Prostate gland (tissue), 2 donors: Measurements from ENCODE around the gene DNAJC11. TPM values are rescaled to one million over a fixed set of nuclear protein-coding genes. Genes with fewer than 3 reads are reported as not detected.

Experiments used
- DNase-seq: peaks from one replicate; pipeline ENCODE4 v3.0.0-alpha.2; 2019; ENCODE audit warnings: low spot score
- H3K27ac ChIP-seq, 2 donors: fragments of 200-600 bp; sonication (generic); 2 replicates each; pipeline ENCODE4 v1.5.1; 2017 to 2019
- H3K27me3 ChIP-seq: fragments of 200-600 bp; sonication (generic); replicated peaks from 2 replicates; pipeline ENCODE4 v1.5.1; 2019; ENCODE audit not compliant: insufficient read depth
- H3K36me3 ChIP-seq, 2 donors: fragments of 200-600 bp; sonication (generic); 1 replicate in 1 of 2; 2 replicates in 1 of 2; pipeline versions ENCODE4 v1.5.1 to v1.8.1; 2017 to 2019
- H3K4me1 ChIP-seq: fragments of 200-600 bp; sonication (generic); replicated peaks from 2 replicates; pipeline ENCODE4 v1.5.1; 2019
- H3K4me3 ChIP-seq, 2 donors: fragments of 200-600 bp; sonication (generic); 2 replicates each; pipeline ENCODE4 v1.5.1; 2017 to 2019
- H3K9me3 ChIP-seq: fragments of 200-600 bp; sonication (generic); 2 replicates; pipeline ENCODE4 v1.5.1; 2017
- POLR2A ChIP-seq: fragments of 450-650 bp; IDR thresholded peaks from one replicate; pipeline ENCODE4 v1.6.1; 2016; ENCODE audit warnings: antibody characterized with exemption, mild to moderate bottlenecking
- POLR2AphosphoS5 ChIP-seq: sonication (generic); formaldehyde crosslinking; IDR thresholded peaks from one replicate; pipeline ENCODE4 v1.6.1; 2017; ENCODE audit warnings: antibody characterized with exemption
- WGBS: methylation state at CpG from one replicate; pipeline ENCODE4 v1.1.5; 2018; 5-methylcytosine and 5-hydroxymethylcytosine counted together
- intact Hi-C: fragments of 100-400 bp; cut with DNase I; formaldehyde crosslinking; loops from one replicate; pipeline ENCODE4 v1.14.2; 2022
- total RNA-seq, 2 donors: library from RNA; depleted of rRNA; stranded (reverse); fragments of >200 nt; gene quantifications; one replicate each; pipeline ENCODE4 v1.1.0, GENCODE V29; 2016
- TF ChIP-seq, protein P1 (sequence below), 4 experiments: fragments of 200-600 bp in 2 of 4; fragments of 450-650 bp in 2 of 4; sonication (generic) in 2 of 4; IDR thresholded peaks; 1 replicate in 3 of 4; 2 replicates in 1 of 4; pipeline ENCODE4 v1.5.1; 2016 to 2019; ENCODE audit warnings: antibody characterized with exemption in 4 of 4, mild to moderate bottlenecking in 2 of 4, moderate library complexity in 2 of 4

DNAJC11 gene
- total RNA-seq, 2 donors from 2014 or later: 32.9 to 52.8 TPM

DNA sequence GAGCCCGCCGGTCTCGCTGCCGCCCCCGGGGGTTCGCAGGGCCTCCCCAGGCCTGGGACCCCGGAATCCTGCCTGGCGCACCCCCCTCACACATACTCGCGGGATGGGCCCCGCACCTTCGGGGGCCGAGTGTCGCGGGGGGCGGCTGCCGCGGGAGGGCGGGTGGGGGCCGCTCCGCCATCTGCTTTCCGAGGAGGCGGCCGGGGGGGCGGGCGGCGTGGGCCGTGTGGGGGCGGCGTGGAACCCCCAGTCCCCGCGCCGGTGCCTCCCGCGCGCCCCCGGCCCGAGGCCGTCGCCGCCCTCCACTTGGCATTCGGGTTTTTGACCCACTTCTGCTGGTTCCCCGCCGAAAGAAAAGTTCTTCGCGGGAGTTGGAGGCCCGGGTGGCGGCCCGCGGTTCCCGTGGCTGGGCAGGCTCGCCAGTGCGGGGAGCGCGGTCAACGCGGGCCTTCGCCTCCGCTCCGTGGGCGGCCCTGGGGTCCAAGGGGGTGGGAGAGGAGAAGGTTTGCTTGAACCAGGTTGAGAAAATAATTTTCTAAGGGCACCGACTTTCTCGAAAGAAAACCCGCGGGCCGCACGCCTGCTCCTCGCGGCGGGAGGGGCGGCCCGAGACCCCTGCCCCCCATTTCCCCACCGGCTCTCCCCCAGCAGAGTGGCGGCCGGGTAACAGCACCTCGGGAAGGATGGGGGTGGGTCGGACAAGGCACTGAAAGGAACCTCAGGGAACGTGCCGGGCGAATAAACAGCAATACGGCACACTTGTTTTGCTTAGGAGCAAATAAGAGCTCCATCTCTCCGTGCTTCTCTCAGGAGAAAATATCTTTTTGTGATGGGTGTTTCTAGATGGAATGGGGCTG, 86.5 kb downstream of the DNAJC11 start:
- peaks cover 4% of the 10 kb centered on the region for H3K4me1 ChIP-seq
- TF ChIP-seq POLR2AphosphoS5: no peak
- TF ChIP-seq, protein P1, sequence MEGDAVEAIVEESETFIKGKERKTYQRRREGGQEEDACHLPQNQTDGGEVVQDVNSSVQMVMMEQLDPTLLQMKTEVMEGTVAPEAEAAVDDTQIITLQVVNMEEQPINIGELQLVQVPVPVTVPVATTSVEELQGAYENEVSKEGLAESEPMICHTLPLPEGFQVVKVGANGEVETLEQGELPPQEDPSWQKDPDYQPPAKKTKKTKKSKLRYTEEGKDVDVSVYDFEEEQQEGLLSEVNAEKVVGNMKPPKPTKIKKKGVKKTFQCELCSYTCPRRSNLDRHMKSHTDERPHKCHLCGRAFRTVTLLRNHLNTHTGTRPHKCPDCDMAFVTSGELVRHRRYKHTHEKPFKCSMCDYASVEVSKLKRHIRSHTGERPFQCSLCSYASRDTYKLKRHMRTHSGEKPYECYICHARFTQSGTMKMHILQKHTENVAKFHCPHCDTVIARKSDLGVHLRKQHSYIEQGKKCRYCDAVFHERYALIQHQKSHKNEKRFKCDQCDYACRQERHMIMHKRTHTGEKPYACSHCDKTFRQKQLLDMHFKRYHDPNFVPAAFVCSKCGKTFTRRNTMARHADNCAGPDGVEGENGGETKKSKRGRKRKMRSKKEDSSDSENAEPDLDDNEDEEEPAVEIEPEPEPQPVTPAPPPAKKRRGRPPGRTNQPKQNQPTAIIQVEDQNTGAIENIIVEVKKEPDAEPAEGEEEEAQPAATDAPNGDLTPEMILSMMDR (IDR thresholded peaks at IDR 0.05): no peak
- under 1% methylated on average over 68 of the region's 82 CpGs for WGBS

DNA sequence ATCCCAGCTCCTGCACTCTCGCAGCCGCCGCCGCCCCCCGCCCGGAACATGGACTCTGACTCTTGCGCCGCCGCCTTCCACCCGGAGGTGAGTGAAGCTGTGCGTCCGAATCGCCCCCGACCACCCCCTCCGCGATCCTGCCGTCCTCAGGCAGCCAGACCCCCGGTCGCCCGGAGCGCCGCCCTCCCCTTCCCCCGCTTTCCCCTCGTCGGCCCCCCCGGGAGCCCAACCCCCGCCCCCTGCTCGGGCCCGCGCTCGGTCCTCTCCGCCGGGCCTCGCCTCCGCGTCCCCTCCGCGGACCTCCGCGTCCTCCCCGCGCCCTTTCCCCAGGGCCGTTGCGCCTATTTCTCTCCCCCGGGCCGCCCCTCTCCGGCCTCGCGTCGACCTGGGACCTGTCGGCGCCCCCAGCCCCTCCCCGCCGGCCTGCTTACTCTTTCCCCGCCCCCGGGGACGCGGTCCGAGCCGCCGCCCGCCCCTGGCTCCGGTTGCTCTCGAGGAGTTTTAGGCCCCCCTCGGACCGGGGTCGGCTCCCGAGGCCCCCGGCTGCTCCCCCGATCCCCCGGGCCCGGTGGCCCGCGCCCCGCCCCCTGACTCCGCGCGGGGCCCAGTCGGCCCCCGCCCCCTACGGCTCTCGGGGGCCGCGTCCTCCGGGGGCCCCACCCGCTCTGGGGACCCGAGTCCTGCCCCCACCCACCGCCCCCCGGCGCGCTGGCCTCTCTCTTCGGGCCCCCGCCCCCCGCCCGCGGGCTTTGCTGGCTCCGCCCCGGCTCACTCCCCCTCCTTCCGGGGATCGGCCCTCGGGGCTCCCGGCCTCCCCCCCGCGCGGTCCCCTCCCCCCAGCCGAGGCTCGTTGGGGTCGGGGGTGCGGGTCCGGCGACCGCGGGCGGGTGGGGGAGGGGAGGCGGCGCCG, 87.3 kb downstream of the DNAJC11 start:
- Histone ChIP-seq H3K4me1 (peaks cover 4% of the 10 kb centered on the region), H3K36me3 (no peaks in the 10 kb centered on the region), H3K27me3 (no peaks in the 10 kb centered on the region), H3K27ac (peak overlapping the region; percentile 97 to 99), H3K4me3 (peak overlapping the region; percentile 100), H3K9me3 (no peaks in the 10 kb centered on the region)
- intact Hi-C loops: no loop called here
- DNase-seq: peak; percentile 56
- 1% methylated on average over 81 of the region's 117 CpGs for WGBS
- TF ChIP-seq, protein P1 (IDR thresholded peaks at IDR 0.05): no peak
- TF ChIP-seq POLR2AphosphoS5: no peak
- no peak for TF ChIP-seq POLR2A

More for the DNA sequence above, 86.5 kb downstream of the DNAJC11 start:
- H3K27me3 ChIP-seq: no peaks in the 10 kb centered on the region
- H3K36me3 ChIP-seq: peaks cover 0 to 5% of the 10 kb centered on the region in 2 donors
- intact Hi-C loops: no loop called here
- no peaks in the 10 kb centered on the region for H3K9me3 ChIP-seq
- peak overlapping the region; percentile 97 to 99 for H3K27ac ChIP-seq
- no peak for DNase-seq
- peak overlapping the region; percentile 100 for H3K4me3 ChIP-seq

DNA sequence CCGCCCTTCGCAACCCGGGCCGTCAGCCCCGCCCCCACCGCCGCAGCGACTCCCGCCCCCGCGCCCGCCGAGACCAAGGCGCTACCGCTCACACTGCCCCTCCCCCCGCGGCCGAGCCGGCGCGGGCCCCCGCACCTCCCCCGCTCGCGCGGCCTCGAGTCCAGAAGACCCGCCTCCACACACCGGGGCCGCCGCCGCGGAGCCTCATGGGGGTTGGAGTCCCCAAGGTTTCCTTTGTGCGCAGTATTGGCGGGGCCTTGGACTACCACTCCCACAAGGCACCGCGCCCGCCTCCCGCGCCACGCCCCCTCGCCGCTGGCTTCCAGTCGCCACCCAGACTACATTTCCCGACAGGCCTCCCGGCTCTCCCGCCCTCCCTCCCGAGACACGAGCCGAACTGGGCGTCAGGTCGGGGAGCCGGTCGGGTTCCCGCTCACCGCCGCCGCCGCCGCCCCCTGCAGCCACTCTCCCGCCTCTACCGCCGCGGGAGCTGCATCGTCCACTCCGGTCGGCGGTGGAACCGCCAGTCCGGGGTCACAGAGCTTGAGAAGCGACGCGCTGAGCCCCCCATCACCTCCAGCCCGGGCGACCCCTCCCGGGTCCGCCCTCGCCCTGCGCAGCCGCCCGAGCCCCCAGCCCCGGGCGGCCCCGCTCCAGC, 88.1 kb downstream of the DNAJC11 start, which contains the start of gene PHF13:
PHF13 (plus strand) TSS at position 371 of the 658 bp plus-strand sequence. CDS start 336 bp downstream, outside the sequence.
- DNase-seq: peak; percentile 99
- intact Hi-C loops: no loop called here
- no peaks in the 10 kb centered on the region for H3K36me3 ChIP-seq
- peak within 1 kb of the TSS; percentile 100 for H3K4me3 ChIP-seq
- no peaks in the 10 kb centered on the region for H3K9me3 ChIP-seq
- no peaks in the 10 kb centered on the region for H3K27me3 ChIP-seq
- H3K4me1 ChIP-seq: peaks cover 4% of the 10 kb centered on the region
- H3K27ac ChIP-seq: peak within 1 kb of the TSS; percentile 97 to 99
- WGBS: under 1% methylated on average over 76 of the region's 84 CpGs
- TF ChIP-seq POLR2AphosphoS5 (peak; percentile 91), POLR2A (peak; percentile 94)
- TF ChIP-seq, protein P1 (IDR thresholded peaks at IDR 0.05): no peak

DNA sequence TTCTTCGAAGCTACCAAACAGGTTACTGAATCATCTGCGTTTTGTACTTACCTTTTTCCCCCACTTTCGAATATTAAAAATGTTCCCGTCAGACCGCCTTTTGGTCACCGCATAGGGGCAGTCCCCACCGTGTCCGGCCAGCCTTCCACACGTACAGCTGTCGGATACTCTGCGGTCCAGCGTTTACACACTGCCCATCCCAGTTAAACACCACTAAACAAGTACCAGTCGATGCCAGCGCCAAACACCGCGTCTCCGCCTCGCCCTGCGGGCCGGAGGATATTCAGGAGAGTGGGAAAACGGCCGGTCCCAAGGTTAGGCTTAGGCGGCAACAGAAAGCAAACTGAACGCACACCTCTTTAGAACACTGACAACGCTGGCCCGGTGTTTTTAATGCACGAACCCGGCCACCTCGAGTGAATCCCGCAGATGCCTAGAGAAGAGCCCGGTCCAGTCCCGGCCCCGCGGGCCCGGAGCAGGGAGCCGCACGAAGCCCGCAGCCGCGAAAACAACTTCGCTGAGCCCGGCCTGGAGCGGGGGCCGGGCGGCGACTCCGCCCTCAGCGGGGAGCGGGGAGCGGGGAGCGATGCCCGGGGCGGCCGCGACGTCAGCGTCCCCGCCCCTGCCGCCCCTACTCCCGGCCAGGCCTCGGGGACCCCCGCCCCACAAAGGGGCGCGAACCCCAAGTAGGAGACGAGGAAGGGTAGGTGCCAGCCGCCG, 88.8 kb downstream of the DNAJC11 start:
- peak overlapping the region; percentile 100 for H3K4me3 ChIP-seq
- intact Hi-C loops: no loop called here
- peak overlapping the region; percentile 96 to 99 for H3K27ac ChIP-seq
- H3K4me1 ChIP-seq: peaks cover 4% of the 10 kb centered on the region
- no peaks in the 10 kb centered on the region for H3K36me3 ChIP-seq
- TF ChIP-seq POLR2A (peak; percentile 39), POLR2AphosphoS5 (peak; percentile 47)
- TF ChIP-seq, protein P1 (IDR thresholded peaks at IDR 0.05): peak in 1 of 4 experiments; percentile 15
- WGBS: under 1% methylated on average over 33 of the region's 67 CpGs
- H3K27me3 ChIP-seq: no peaks in the 10 kb centered on the region
- H3K9me3 ChIP-seq: no peaks in the 10 kb centered on the region
- DNase-seq: no peak
